Measurements from ENCODE around the gene PRKAR2B.
A peak's percentile ranks its signal among the peaks of the same experiment; 100 is the strongest.

PRKAR2B gene

GRCh38 chr7:107158028-107158427, 113.5 kb downstream of the PRKAR2B start:
- no peak for DNase-seq (ENCODE audit: low read depth)

GRCh38 chr7:107160389-107160788, 115.9 kb downstream of the PRKAR2B start:
- no peak for DNase-seq (ENCODE audit: low read depth)

- DNase-seq (ENCODE audit: low read depth) = no peak
Measured at GRCh38 chr7:107161415-107161814, 116.9 kb downstream of the PRKAR2B start.

GRCh38 chr7:107162475-107162874, 118.0 kb downstream of the PRKAR2B start:
- DNase-seq (ENCODE audit: low read depth) = no peak

- DNase-seq (ENCODE audit: low read depth) = no peak
Measured at GRCh38 chr7:107164092-107164491, 119.6 kb downstream of the PRKAR2B start.

- DNase-seq (ENCODE audit: low read depth) = no peak
Measured at GRCh38 chr7:107165341-107165740, 120.8 kb downstream of the PRKAR2B start.

GRCh38 chr7:107166736-107167426, 122.4 kb downstream of the PRKAR2B start:
- no peak for DNase-seq (ENCODE audit: low read depth)

GRCh38 chr7:107167483-107168232, 123.2 kb downstream of the PRKAR2B start:
- peak; percentile 67 for DNase-seq (ENCODE audit: low read depth)

GRCh38 chr7:107168233-107169119, 124.0 kb downstream of the PRKAR2B start, which contains the start of gene HBP1:
Gene HBP1, plus strand, starts transcription at chr7:107169003. Its CDS starts 10,891 bp downstream, at chr7:107179894.
- peak; percentile 98 for DNase-seq (ENCODE audit: low read depth)

- DNase-seq (ENCODE audit: low read depth) = peak; percentile 73
Measured at GRCh38 chr7:107169120-107170050, 124.9 kb downstream of the PRKAR2B start.

- no peak for DNase-seq (ENCODE audit: low read depth)
Measured at GRCh38 chr7:107170051-107170915, 125.8 kb downstream of the PRKAR2B start.

GRCh38 chr7:107171496-107171895, 127.0 kb downstream of the PRKAR2B start:
- DNase-seq (ENCODE audit: low read depth) = no peak

- DNase-seq (ENCODE audit: low read depth) = no peak
Measured at GRCh38 chr7:107172276-107173032, 127.9 kb downstream of the PRKAR2B start.

- no peak for DNase-seq (ENCODE audit: low read depth)
Measured at GRCh38 chr7:107173191-107173590, 128.7 kb downstream of the PRKAR2B start.

GRCh38 chr7:107173691-107174406, 129.3 kb downstream of the PRKAR2B start:
- no peak for DNase-seq (ENCODE audit: low read depth)

GRCh38 chr7:107179326-107180164, 135.0 kb downstream of the PRKAR2B start:
- no peak for DNase-seq (ENCODE audit: low read depth)

GRCh38 chr7:107180378-107180777, 135.9 kb downstream of the PRKAR2B start:
- peak; percentile 24 for DNase-seq (ENCODE audit: low read depth)

GRCh38 chr7:107181172-107181571, 136.7 kb downstream of the PRKAR2B start:
- DNase-seq (ENCODE audit: low read depth) = no peak

Data from T-helper 22 cell (primary cell).